Measurements from ENCODE around the gene DNAJC24.

DNA sequence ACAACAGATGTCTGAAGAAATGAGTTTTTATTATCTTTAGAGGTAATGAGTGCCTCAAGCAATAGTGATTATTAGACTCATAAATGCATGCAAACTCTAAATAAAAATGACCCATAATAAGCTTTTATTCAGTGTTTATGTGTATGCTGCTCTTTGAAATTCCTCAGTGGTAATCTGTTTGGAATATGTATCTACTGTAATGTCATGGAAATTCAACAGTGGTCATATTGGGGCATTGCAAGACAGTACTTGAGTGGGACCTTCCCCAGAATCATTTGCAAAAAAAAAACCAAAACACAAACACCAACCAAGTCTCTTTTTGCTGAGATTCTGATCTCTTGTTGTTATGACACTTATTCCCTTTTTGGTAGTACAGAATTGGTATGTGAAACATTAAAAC is 35.0 kb downstream of the DNAJC24 start:
- TF ChIP-seq ZNF431 (CRISPR knock-in tag; IDR thresholded peaks at IDR 0.05) (no peak), SMARCA4 (IDR thresholded peaks at IDR 0.05) (no peak), FOS (IDR thresholded peaks at IDR 0.05; ENCODE audit: extremely low read depth, insufficient read length) (no peak), KLF13 (tag; IDR thresholded peaks at IDR 0.05; ENCODE audit: borderline replicate concordance, low read depth) (no peak), RBFOX2 (IDR thresholded peaks at IDR 0.05; ENCODE audit: low read depth, low read length) (no peak), FIP1L1 (IDR thresholded peaks at IDR 0.05; ENCODE audit: low read depth, low read length, poor library complexity, severe bottlenecking) (no peak), ZNF274 (IDR thresholded peaks at IDR 0.05; ENCODE audit: borderline replicate concordance, low read depth, low read length) (no peak), EGR1 (conservative IDR thresholded peaks at IDR 0.05) (no peak), RCOR1 (IDR thresholded peaks at IDR 0.05; ENCODE audit: borderline replicate concordance in 1 of 2, low read depth in 2 of 2, low read length in 2 of 2) (no peak)

Measured in K562 (cell line).